Metanephros (tissue), 2 donors: ENCODE data around the gene PRRC2C. TPM values are rescaled to one million over a fixed set of nuclear protein-coding genes. Genes with fewer than 3 reads are reported as not detected.

ENCODE experiments used
- small RNA-seq: library from RNA; depleted of rRNA; stranded (forward); fragments of <200 nt; gene quantifications from one replicate; pipeline ENCODE3, GENCODE V24; 2014; ENCODE audit warnings: low replicate concordance
- total RNA-seq: library from RNA; depleted of rRNA; stranded (reverse); fragments of >200 nt; gene quantifications from one replicate; pipeline ENCODE4 v1.2.3, GENCODE V29; 2014

Gene PRRC2C
- total RNA-seq = 77.4 TPM

GRCh38 chr1:171485375-171486047 lies at the start of gene PRRC2C:
Gene PRRC2C, plus strand, starts transcription at chr1:171485530. Its CDS starts 26,559 bp downstream, at chr1:171512089.

GRCh38 chr1:171622152-171622462 lies 136.8 kb downstream of the PRRC2C start, which contains the start of gene MYOCOS:
Gene MYOCOS, plus strand, starts transcription at chr1:171622243. Its CDS starts 1,641 bp downstream, at chr1:171623884.

Small RNA genes within 50 kb of the gene (small RNA-seq; reads per million reads assigned to genes)
- not detected for gene CYCSP53

Other genes starting within 250 kb of the PRRC2C start
- 75.4 TPM for gene FMO1, start 237.0 kb upstream of the PRRC2C start, total RNA-seq
- gene FMO4, start 171.3 kb upstream of the PRRC2C start, total RNA-seq = 5.4 TPM
- gene MYOCOS, start 136.7 kb downstream of the PRRC2C start, total RNA-seq = 0.53 TPM
- gene MYOC, start 167.2 kb downstream of the PRRC2C start, total RNA-seq = 0.82 TPM